ENCODE results near the gene FCHSD1. TPM values are rescaled to one million over a fixed set of nuclear protein-coding genes. Genes with fewer than 3 reads are reported as not detected.

FCHSD1 gene
- total RNA-seq, 3 donors from 2014 or later: 18.1 to 32.1 (median 24.3) TPM

GRCh38 chr5:141647242-141647641 is 4.0 kb downstream of the FCHSD1 start:
- intact Hi-C loops (cut with DNase I; ENCODE audit: low total_unique reads): no loop called here
- TF ChIP-seq, protein P1, sequence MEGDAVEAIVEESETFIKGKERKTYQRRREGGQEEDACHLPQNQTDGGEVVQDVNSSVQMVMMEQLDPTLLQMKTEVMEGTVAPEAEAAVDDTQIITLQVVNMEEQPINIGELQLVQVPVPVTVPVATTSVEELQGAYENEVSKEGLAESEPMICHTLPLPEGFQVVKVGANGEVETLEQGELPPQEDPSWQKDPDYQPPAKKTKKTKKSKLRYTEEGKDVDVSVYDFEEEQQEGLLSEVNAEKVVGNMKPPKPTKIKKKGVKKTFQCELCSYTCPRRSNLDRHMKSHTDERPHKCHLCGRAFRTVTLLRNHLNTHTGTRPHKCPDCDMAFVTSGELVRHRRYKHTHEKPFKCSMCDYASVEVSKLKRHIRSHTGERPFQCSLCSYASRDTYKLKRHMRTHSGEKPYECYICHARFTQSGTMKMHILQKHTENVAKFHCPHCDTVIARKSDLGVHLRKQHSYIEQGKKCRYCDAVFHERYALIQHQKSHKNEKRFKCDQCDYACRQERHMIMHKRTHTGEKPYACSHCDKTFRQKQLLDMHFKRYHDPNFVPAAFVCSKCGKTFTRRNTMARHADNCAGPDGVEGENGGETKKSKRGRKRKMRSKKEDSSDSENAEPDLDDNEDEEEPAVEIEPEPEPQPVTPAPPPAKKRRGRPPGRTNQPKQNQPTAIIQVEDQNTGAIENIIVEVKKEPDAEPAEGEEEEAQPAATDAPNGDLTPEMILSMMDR (IDR thresholded peaks at IDR 0.05): no peak
- no peak for TF ChIP-seq POLR2AphosphoS5 (IDR thresholded peaks at IDR 0.05)
- TF ChIP-seq POLR2A (IDR thresholded peaks at IDR 0.05): no peak
- Histone ChIP-seq H3K36me3 (no peaks in the 10 kb centered on the region), H3K9me3 (no peaks in the 10 kb centered on the region), H3K4me1 (peaks cover 0 to 5% of the 10 kb centered on the region in 2 donors), H3K27ac (no peak overlapping the region), H3K4me3 (no peak overlapping the region), H3K27me3 (no peaks in the 10 kb centered on the region)
- DNase-seq (ENCODE audit: low spot score in 2 of 2): no peak

DNA sequence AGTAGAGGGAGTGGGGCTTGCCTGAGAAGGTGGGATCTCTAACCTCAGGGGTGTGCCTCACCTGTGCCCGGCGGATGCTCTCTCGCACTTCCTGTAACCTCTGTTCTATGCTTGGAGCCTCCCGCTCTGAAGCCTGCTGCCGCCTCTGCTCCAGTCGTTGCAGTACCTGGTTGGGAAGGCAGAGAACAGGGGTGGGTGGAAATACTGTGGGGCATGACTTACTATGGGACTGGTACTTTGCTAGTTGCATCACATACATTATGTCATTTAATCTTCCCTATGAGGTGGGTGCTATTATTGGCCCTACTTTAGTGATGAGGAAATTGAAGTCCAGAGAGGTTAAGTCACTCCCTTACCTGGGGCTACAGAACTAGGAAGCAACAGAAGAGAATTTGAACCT is 5.2 kb downstream of the FCHSD1 start:
- no peaks in the 10 kb centered on the region for H3K27me3 ChIP-seq
- H3K27ac ChIP-seq: no peak overlapping the region
- H3K36me3 ChIP-seq: no peaks in the 10 kb centered on the region
- TF ChIP-seq, protein P1 (IDR thresholded peaks at IDR 0.05): no peak
- TF ChIP-seq POLR2AphosphoS5 (IDR thresholded peaks at IDR 0.05) (no peak), POLR2A (IDR thresholded peaks at IDR 0.05) (no peak)
- no peaks in the 10 kb centered on the region for H3K9me3 ChIP-seq
- intact Hi-C loops (cut with DNase I; ENCODE audit: low total_unique reads): no loop called here
- peaks cover 0 to 5% of the 10 kb centered on the region in 2 donors for H3K4me1 ChIP-seq
- H3K4me3 ChIP-seq: no peak overlapping the region
- no peak for DNase-seq (ENCODE audit: low spot score in 2 of 2)

DNA sequence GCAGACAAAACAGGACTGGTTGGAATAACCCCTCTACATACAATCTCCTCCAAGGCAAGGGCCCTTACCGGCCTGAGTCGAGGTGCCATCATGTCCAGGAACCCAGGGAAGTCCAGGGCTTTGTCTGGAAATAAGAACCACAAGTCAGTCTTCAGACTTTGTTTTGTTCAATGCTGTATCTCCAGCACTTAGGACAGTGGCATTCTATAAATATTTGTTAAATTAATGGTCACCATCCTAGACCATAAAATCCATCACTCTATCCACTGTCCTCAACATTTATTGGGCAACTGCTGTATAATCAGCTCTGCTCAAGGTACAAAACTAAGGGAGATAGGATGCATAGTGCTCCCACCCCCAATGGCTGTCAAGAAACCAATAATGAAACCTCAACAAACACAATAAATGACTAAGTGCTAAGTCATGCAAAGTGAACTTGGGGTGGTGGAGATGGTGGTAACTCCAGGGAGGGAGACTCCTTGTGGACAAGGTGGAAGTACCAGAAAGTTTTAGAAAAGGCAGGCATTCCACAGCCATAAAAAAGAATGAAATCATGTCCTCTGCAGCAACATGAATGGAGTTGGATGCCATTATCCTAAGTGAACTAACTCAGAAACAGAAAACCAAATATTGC is 9.5 kb downstream of the FCHSD1 start:
- Histone ChIP-seq H3K4me3 (no peak overlapping the region), H3K27ac (no peak overlapping the region), H3K27me3 (no peaks in the 10 kb centered on the region), H3K4me1 (peaks cover 0 to 9% of the 10 kb centered on the region in 2 donors), H3K9me3 (no peaks in the 10 kb centered on the region), H3K36me3 (no peaks in the 10 kb centered on the region)
- TF ChIP-seq POLR2A (IDR thresholded peaks at IDR 0.05) (no peak), POLR2AphosphoS5 (IDR thresholded peaks at IDR 0.05) (no peak)
- TF ChIP-seq, protein P1 (IDR thresholded peaks at IDR 0.05): no peak
- DNase-seq (ENCODE audit: low spot score in 2 of 2): no peak
- intact Hi-C loops (cut with DNase I; ENCODE audit: low total_unique reads): no loop called here

GRCh38 chr5:141640698-141641097 is 10.5 kb downstream of the FCHSD1 start:
- Histone ChIP-seq H3K36me3 (no peaks in the 10 kb centered on the region), H3K27me3 (no peaks in the 10 kb centered on the region), H3K27ac (no peak overlapping the region), H3K4me1 (peaks cover 3 to 9% of the 10 kb centered on the region in 2 donors), H3K4me3 (no peak overlapping the region), H3K9me3 (no peaks in the 10 kb centered on the region)
- no peak for DNase-seq (ENCODE audit: low spot score in 2 of 2)
- intact Hi-C loops (cut with DNase I; ENCODE audit: low total_unique reads): no loop called here
- TF ChIP-seq POLR2AphosphoS5 (IDR thresholded peaks at IDR 0.05): no peak
- no peak for TF ChIP-seq POLR2A (IDR thresholded peaks at IDR 0.05)
- TF ChIP-seq, protein P1 (IDR thresholded peaks at IDR 0.05): no peak

GRCh38 chr5:141640051-141640415 is 11.2 kb downstream of the FCHSD1 start:
- DNase-seq (ENCODE audit: low spot score in 2 of 2): no peak
- Histone ChIP-seq H3K36me3 (no peaks in the 10 kb centered on the region), H3K9me3 (no peaks in the 10 kb centered on the region)

More at GRCh38 chr5:141640051-141640415, 11.2 kb downstream of the FCHSD1 start:
- Histone ChIP-seq H3K27ac (no peak overlapping the region), H3K4me3 (no peak overlapping the region), H3K27me3 (no peaks in the 10 kb centered on the region), H3K4me1 (peaks cover 9 to 10% of the 10 kb centered on the region in 2 donors)
- intact Hi-C loops (cut with DNase I; ENCODE audit: low total_unique reads): no loop called here
- no peak for TF ChIP-seq POLR2A (IDR thresholded peaks at IDR 0.05)
- no peak for TF ChIP-seq POLR2AphosphoS5 (IDR thresholded peaks at IDR 0.05)
- TF ChIP-seq, protein P1 (IDR thresholded peaks at IDR 0.05): no peak
